Ovary (tissue), 9 donors: ENCODE data around the gene PLEKHB2. TPM values are rescaled to one million over a fixed set of nuclear protein-coding genes. Genes with fewer than 3 reads are reported as not detected.
"Not testable (repeated sequence)": the region's sequence is repeated elsewhere in the genome, so short reads cannot be mapped to it uniquely, and the experiment has no call there.

Source experiments
- DNase-seq, 5 donors: peaks; one replicate each; pipeline ENCODE4 v3.0.0-alpha.2; 2019 to 2020
- H3K27ac ChIP-seq, 2 donors: fragments of 200-600 bp; one replicate each; pipeline versions ENCODE4 v1.5.1 to v1.8.0; 2019 to 2022
- H3K27me3 ChIP-seq: fragments of 200-600 bp; one replicate; pipeline ENCODE4 v1.8.0; 2022
- H3K36me3 ChIP-seq: fragments of 200-600 bp; sonication (generic); one replicate; pipeline ENCODE4 v1.5.1; 2019
- H3K4me1 ChIP-seq: one replicate; pipeline ENCODE4 v1.8.1; 2013; ENCODE audit warnings: mild to moderate bottlenecking, moderate library complexity; ENCODE audit not compliant: insufficient read depth
- H3K4me3 ChIP-seq: fragments of 200-600 bp; sonication (generic); one replicate; pipeline ENCODE4 v1.5.1; 2017
- H3K9me3 ChIP-seq, 2 donors: fragments of 200-600 bp in 1 of 2; sonication (generic) in 1 of 2; one replicate each; pipeline versions ENCODE4 v1.5.1 to v1.8.1; 2013 to 2019; ENCODE audit warnings: mild to moderate bottlenecking in 1 of 2, moderate library complexity in 1 of 2
- CTCF ChIP-seq, 3 donors: fragments of 450-650 bp in 2 of 3; fragments of 200-600 bp in 1 of 3; IDR thresholded peaks; one replicate each; pipeline versions ENCODE4 v1.5.1 to v1.8.0; 2016 to 2022; ENCODE audit warnings: antibody characterized with exemption in 3 of 3, mild to moderate bottlenecking in 1 of 3
- EP300 ChIP-seq: sonication (generic); formaldehyde crosslinking; IDR thresholded peaks from one replicate; pipeline ENCODE4 v1.6.1; 2017; ENCODE audit warnings: antibody characterized with exemption
- POLR2A ChIP-seq: fragments of 450-650 bp; IDR thresholded peaks from one replicate; pipeline ENCODE4 v1.6.1; 2017; ENCODE audit warnings: antibody characterized with exemption, mild to moderate bottlenecking, moderate library complexity
- WGBS, 3 donors: extraction: QIAGEN DNeasy Blood & Tissue Kit in 1 of 3; methylation state at CpG; one replicate each; pipeline versions ENCODE4 v1.1.5 to v1.1.7; 2013 to 2017; 5-methylcytosine and 5-hydroxymethylcytosine counted together
- intact Hi-C, 4 donors: fragments of 100-400 bp; cut with DNase I; formaldehyde crosslinking; loops; one replicate each; pipeline versions ENCODE4 v1.11.0 to v1.15.1; 2022 to 2023
- polyA plus RNA-seq, 2 donors: library from polyadenylated mRNA; stranded (reverse); fragments of 200-250 nt in 1 of 2; fragments of 350-450 nt in 1 of 2; fragmentation: Illumina TruSeq in 1 of 2; extraction: RNeasy Lipid Tissue Mini Kit (QIAGEN cat#74804) in 1 of 2; gene quantifications; one replicate each; pipeline ENCODE4 v1.2.3, GENCODE V29; 2013 to 2014
- total RNA-seq, 7 donors: library from RNA; depleted of rRNA in 2 of 7; stranded (reverse); fragments of >200 nt in 2 of 7; fragmentation: NEBNext Ultra II Directional in 3 of 7; extraction: Animal tissue kit (Norgen Biotek cat#: 25700) in 3 of 7; gene quantifications; one replicate each; pipeline versions ENCODE4 v1.1.0 to v1.2.4, GENCODE V29; 2016 to 2023
- donor health status: DM: no; HTN: no; CAD: no; lungs with moderate emphysema.
- donor health status: DM: no; HTN: no; CAD: no.
- donor health status: Bipolar disorder and iron deficiency.
- donor health status: DM: yes; HTN: yes; CAD: no.
- donor health status: DM: no; HTN: no; CAD: no.
- donor health status: DM: yes; HTN: yes; CAD: no.

Gene PLEKHB2
- total and polyA plus RNA-seq, 9 donors = 9.8 to 53.2 (median 23.4) TPM

DNA sequence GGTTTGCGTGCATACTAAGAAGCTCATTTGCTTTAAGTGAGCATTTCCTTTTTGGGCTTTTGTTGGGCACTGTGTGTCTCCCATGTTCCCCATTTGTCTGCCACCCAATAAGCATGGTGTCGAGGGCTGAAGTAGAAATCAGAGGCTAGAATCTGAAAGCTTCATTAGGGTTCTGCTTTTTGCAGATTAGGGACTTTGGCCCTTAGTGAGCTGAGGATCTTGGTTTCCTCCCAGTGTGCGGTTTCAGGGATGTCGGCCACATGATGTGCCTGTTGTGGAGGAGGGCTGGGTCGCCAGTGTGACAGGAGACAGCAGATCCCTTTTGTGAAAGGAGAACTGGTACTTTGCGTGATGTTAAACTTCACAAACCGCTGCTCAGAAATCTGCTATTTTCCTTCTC, 41.1 kb downstream of the PLEKHB2 start:
- DNase-seq = no peak
- intact Hi-C loops = no loop called here
- H3K36me3 ChIP-seq = no peaks in the 10 kb centered on the region
- H3K4me3 ChIP-seq = no peak overlapping the region
- no peak overlapping the region for H3K27ac ChIP-seq
- H3K27me3 ChIP-seq = no peaks in the 10 kb centered on the region
- H3K4me1 ChIP-seq = no peaks in the 10 kb centered on the region
- no peak for TF ChIP-seq CTCF (IDR thresholded peaks at IDR 0.05)
- no peak for TF ChIP-seq EP300
- no peak for TF ChIP-seq POLR2A
- no peaks in the 10 kb centered on the region for H3K9me3 ChIP-seq
- WGBS, 3 donors = 92 to 96% (median 95%) methylated on average over 7 of the region's 7 CpGs

DNA sequence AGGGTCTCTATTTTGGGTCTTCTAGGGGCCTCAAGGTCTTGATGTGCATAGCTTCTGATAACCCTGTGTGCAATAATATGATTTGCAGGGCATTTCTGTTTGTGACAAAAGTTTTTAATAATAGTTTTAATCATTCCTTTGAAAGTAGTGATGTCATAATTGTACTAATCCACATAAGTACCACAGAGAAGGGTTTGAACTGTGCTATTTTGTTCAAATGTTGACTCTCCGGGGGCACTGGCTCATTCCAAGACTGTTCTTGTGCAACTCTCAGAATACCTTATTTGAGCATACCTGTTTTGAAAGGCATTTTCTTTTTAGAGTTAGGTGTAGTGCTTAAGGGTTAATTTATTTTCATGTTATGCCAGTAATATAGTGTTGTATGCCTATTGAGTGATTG, 41.6 kb downstream of the PLEKHB2 start:
- Histone ChIP-seq H3K27ac (no peak overlapping the region), H3K4me3 (no peak overlapping the region), H3K27me3 (no peaks in the 10 kb centered on the region), H3K4me1 (no peaks in the 10 kb centered on the region), H3K36me3 (no peaks in the 10 kb centered on the region), H3K9me3 (no peaks in the 10 kb centered on the region)
- intact Hi-C loops = no loop called here
- DNase-seq = no peak
- WGBS, 3 donors = 83 to 89% (median 86%) methylated on average over 1 of the region's 1 CpG
- TF ChIP-seq POLR2A (no peak), CTCF (IDR thresholded peaks at IDR 0.05) (no peak), EP300 (no peak)

DNA sequence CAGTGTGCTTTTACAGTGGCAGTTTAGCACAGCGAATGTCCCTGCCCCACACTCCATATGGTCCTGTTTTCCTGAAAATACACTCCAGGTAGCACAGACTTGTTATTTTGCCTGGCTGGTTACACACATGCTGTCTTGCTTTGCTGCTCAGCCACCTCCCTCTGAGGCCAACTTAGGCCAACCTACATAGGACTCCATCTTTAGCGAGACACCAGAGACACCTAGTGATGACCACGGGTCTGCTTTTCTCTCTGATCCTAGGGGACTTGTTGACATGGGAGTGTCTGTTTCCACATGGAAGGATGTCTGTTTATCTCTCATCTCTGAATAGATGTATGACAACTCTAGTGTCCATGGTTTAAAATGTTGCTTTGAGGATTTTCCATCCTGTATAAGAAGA, 43.3 kb downstream of the PLEKHB2 start:
- Histone ChIP-seq H3K36me3 (no peaks in the 10 kb centered on the region), H3K4me3 (no peak overlapping the region), H3K27me3 (no peaks in the 10 kb centered on the region), H3K9me3 (no peaks in the 10 kb centered on the region), H3K27ac (no peak overlapping the region), H3K4me1 (no peaks in the 10 kb centered on the region)
- DNase-seq = no peak
- 60 to 78% (median 61%) methylated on average over 3 of the region's 3 CpGs for WGBS, 3 donors
- intact Hi-C loops = no loop called here
- TF ChIP-seq CTCF (IDR thresholded peaks at IDR 0.05) (no peak), POLR2A (no peak), EP300 (no peak)

DNA sequence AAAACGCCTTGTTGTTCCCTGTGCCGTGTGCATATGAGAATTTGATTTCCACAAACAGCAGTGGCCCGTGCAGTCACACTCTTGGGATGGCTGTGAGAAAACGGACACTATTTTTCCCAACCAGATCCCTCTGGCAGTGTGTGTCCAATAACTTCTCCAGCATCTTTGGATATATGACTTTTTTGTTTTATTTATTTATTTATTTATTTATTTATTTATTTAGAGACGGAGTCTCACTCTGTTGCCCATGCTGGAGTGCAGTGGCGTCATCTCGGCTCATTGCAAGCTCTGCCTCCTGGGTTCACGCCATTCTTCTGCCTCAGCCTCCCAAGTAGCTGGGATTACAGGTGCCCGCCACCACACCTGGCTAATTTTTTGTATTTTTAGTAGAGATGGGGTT, 45.0 kb downstream of the PLEKHB2 start:
- H3K9me3 ChIP-seq, DNase-seq, H3K27me3 ChIP-seq, intact Hi-C loops, H3K4me1 ChIP-seq, H3K36me3 ChIP-seq, H3K4me3 ChIP-seq, H3K27ac ChIP-seq: not testable (repeated sequence)
- WGBS, 3 donors = 96 to 99% (median 96%) methylated on average over 9 of the region's 9 CpGs

DNA sequence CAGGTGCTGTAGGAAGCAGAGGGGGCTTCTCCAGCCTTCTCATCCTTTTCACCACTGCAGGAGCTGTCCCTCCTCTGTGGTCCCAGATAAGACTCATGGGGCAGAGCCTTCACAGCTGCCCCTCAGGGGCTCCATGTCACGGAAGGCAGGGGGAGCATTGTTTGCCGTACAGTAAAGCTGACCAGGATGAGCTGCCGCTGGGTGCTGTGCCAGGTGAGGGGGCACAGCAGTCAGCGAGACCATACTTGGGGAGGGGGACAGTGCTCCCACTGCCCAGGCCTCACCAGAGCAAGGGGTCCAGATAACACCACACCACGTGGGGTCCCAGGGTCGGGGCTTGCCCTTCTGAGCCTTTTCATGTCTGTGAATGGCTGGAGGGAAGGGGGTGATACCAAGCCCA, 46.3 kb downstream of the PLEKHB2 start:
- H3K27me3 ChIP-seq = no peaks in the 10 kb centered on the region
- H3K36me3 ChIP-seq = no peaks in the 10 kb centered on the region
- intact Hi-C loops = no loop called here
- DNase-seq = no peak
- no peak overlapping the region for H3K27ac ChIP-seq
- no peak for TF ChIP-seq POLR2A
- no peak for TF ChIP-seq EP300
- TF ChIP-seq CTCF (IDR thresholded peaks at IDR 0.05) = no peak
- no peaks in the 10 kb centered on the region for H3K4me1 ChIP-seq
- no peak overlapping the region for H3K4me3 ChIP-seq
- no peaks in the 10 kb centered on the region for H3K9me3 ChIP-seq
- 67 to 79% (median 73%) methylated on average over 6 of the region's 6 CpGs for WGBS, 3 donors
